Measurements from ENCODE around the gene MSI2. TPM values are rescaled to one million over a fixed set of nuclear protein-coding genes. Genes with fewer than 3 reads are reported as not detected.

Gene MSI2
- total RNA-seq, 4 donors from 2014 or later, result 15.9 to 22.9 (median 17.0) TPM

GRCh38 chr17:57684711-57685498 is 428.6 kb downstream of the MSI2 start:
- TF ChIP-seq POLR2A (IDR thresholded peaks at IDR 0.05) (no peak), CTCF (IDR thresholded peaks at IDR 0.05) (no peak)
- H3K36me3 ChIP-seq, result peaks cover 0 to 7% (median 0%) of the 10 kb centered on the region in 3 donors
- no peaks in the 10 kb centered on the region for H3K4me1 ChIP-seq
- no peak for DNase-seq
- no peak overlapping the region for H3K4me3 ChIP-seq
- H3K27ac ChIP-seq, result no peak overlapping the region
- no peaks in the 10 kb centered on the region for H3K27me3 ChIP-seq
- no peaks in the 10 kb centered on the region for H3K9me3 ChIP-seq
- intact Hi-C loops (cut with DNase I), result no loop called here
- 85 to 88% methylated on average over 12 to 13 of the region's 13 CpGs for WGBS, 2 donors

- Histone ChIP-seq H3K27ac (no peak overlapping the region), H3K27me3 (no peaks in the 10 kb centered on the region), H3K4me1 (no peaks in the 10 kb centered on the region), H3K36me3 (peaks cover 0 to 7% (median 0%) of the 10 kb centered on the region in 3 donors), H3K9me3 (no peaks in the 10 kb centered on the region), H3K4me3 (no peak overlapping the region)
- TF ChIP-seq POLR2A (IDR thresholded peaks at IDR 0.05), result no peak
- TF ChIP-seq CTCF (IDR thresholded peaks at IDR 0.05), result no peak
- intact Hi-C loops (cut with DNase I), result no loop called here
- 74 to 75% methylated on average over 4 to 6 of the region's 7 CpGs for WGBS, 2 donors
- no peak for DNase-seq
Observed at GRCh38 chr17:57685499-57686132, 429.3 kb downstream of the MSI2 start.

GRCh38 chr17:57687642-57688041 is 431.3 kb downstream of the MSI2 start:
- no peaks in the 10 kb centered on the region for H3K9me3 ChIP-seq
- no peak for DNase-seq
- no peak overlapping the region for H3K4me3 ChIP-seq
- no peaks in the 10 kb centered on the region for H3K27me3 ChIP-seq
- H3K27ac ChIP-seq, result no peak overlapping the region
- H3K4me1 ChIP-seq, result no peaks in the 10 kb centered on the region
- intact Hi-C loops (cut with DNase I), result no loop called here
- no peak for TF ChIP-seq CTCF (IDR thresholded peaks at IDR 0.05)
- no peak for TF ChIP-seq POLR2A (IDR thresholded peaks at IDR 0.05)
- H3K36me3 ChIP-seq, result peaks cover 0 to 7% (median 0%) of the 10 kb centered on the region in 3 donors

- Histone ChIP-seq H3K27ac (no peak overlapping the region), H3K9me3 (no peaks in the 10 kb centered on the region), H3K36me3 (no peaks in the 10 kb centered on the region), H3K4me1 (no peaks in the 10 kb centered on the region), H3K4me3 (no peak overlapping the region), H3K27me3 (no peaks in the 10 kb centered on the region)
- 57 to 60% methylated on average over 3 of the region's 3 CpGs for WGBS, 2 donors
- no peak for DNase-seq
- no peak for TF ChIP-seq CTCF (IDR thresholded peaks at IDR 0.05)
- no peak for TF ChIP-seq POLR2A (IDR thresholded peaks at IDR 0.05)
- intact Hi-C loops (cut with DNase I), result no loop called here
Observed at GRCh38 chr17:57689254-57689653, 432.9 kb downstream of the MSI2 start.

GRCh38 chr17:57691939-57692338 is 435.6 kb downstream of the MSI2 start:
- no peak for DNase-seq
- intact Hi-C loops (cut with DNase I), result no loop called here
- WGBS, 2 donors, result 92 to 96% methylated on average over 1 of the region's 1 CpG
- no peaks in the 10 kb centered on the region for H3K36me3 ChIP-seq
- no peaks in the 10 kb centered on the region for H3K27me3 ChIP-seq
- H3K9me3 ChIP-seq, result no peaks in the 10 kb centered on the region
- H3K27ac ChIP-seq, result no peak overlapping the region
- no peak overlapping the region for H3K4me3 ChIP-seq
- no peaks in the 10 kb centered on the region for H3K4me1 ChIP-seq
- TF ChIP-seq CTCF (IDR thresholded peaks at IDR 0.05) (no peak), POLR2A (IDR thresholded peaks at IDR 0.05) (no peak)
